H1 (cell line): Measurements from ENCODE around the gene TRIM41. TPM values are rescaled to one million over a fixed set of nuclear protein-coding genes. Genes with fewer than 3 reads are reported as not detected.

Experiments
- CTCF ChIA-PET: fragments of 300-600 bp; sonication (Branson Sonifier 250); formaldehyde crosslinking; loops from one replicate; lab custom pipeline; 2021; ENCODE audit not compliant: partially characterized antibody; lab: Charles Lee
- POLR2A ChIA-PET: fragments of 300-600 bp; sonication (Branson Sonifier 250); formaldehyde crosslinking; loops from one replicate; lab custom pipeline; 2021; ENCODE audit warnings: inconsistent platforms; ENCODE audit not compliant: partially characterized antibody; lab: Charles Lee
- DNase-seq, 2 experiments: peaks; one replicate each; pipeline versions ENCODE4 v3.0.0 to v3.0.0-alpha.2; 2010 to 2022; ENCODE audit warnings: low spot score in 2 of 2, low read depth in 1 of 2, mixed read lengths in 1 of 2
- FAIRE-seq: peaks from 2 replicates; lab custom pipeline; 2011; peaks lifted over from hg19 to GRCh38; lab: Jason Lieb, UNC
- H2AFZ ChIP-seq: 2 replicates; pipeline ENCODE4 v1.8.1; 2012; ENCODE audit warnings: low read length, inconsistent platforms
- H2AK5ac ChIP-seq: 2 replicates; pipeline ENCODE4 v1.6.1; 2013; ENCODE audit warnings: low read depth, low read length
- H2BK120ac ChIP-seq: replicated peaks from 2 replicates; pipeline ENCODE3; 2013; ENCODE audit warnings: low read depth, low read length, inconsistent platforms
- H2BK12ac ChIP-seq: 2 replicates; pipeline ENCODE4 v1.6.1; 2013; ENCODE audit warnings: low read depth, low read length
- H2BK15ac ChIP-seq: 2 replicates; pipeline ENCODE4 v1.6.1; 2013; ENCODE audit warnings: low read length
- H2BK20ac ChIP-seq: 2 replicates; pipeline ENCODE4 v1.6.1; 2013; ENCODE audit warnings: low read length
- H2BK5ac ChIP-seq: 2 replicates; pipeline ENCODE4 v1.6.1; 2013; ENCODE audit warnings: low read depth, low read length
- H3K14ac ChIP-seq: 2 replicates; pipeline ENCODE4 v1.6.1; 2013; ENCODE audit warnings: inconsistent platforms; ENCODE audit not compliant: insufficient read length
- H3K18ac ChIP-seq: 2 replicates; pipeline ENCODE4 v1.6.1; 2013; ENCODE audit warnings: low read length; ENCODE audit errors: extremely low read depth
- H3K23ac ChIP-seq: 2 replicates; pipeline ENCODE4 v1.6.1; 2013; ENCODE audit warnings: inconsistent platforms; ENCODE audit not compliant: insufficient read length
- H3K23me2 ChIP-seq: 2 replicates; pipeline ENCODE4 v1.6.1; 2013; ENCODE audit warnings: low read depth, low read length
- H3K27ac ChIP-seq: 2 replicates; pipeline ENCODE4 v1.6.1; 2011; ENCODE audit warnings: low read depth, low read length, inconsistent platforms
- H3K27me3 ChIP-seq, 4 experiments: replicated peaks in 1 of 4; 1 replicate in 1 of 4; 2 replicates in 3 of 4; pipeline versions ENCODE4 v1.6.1 to v1.8.1; 2011 to 2013; ENCODE audit warnings: low read length in 3 of 4, mild to moderate bottlenecking in 3 of 4, inconsistent platforms in 2 of 4, mixed read lengths in 2 of 4, moderate library complexity in 1 of 4; ENCODE audit not compliant: control insufficient read depth in 3 of 4, insufficient read depth in 3 of 4; ENCODE audit errors: extremely low read depth in 1 of 4
- H3K36me3 ChIP-seq, 4 experiments: 2 replicates each; pipeline versions ENCODE4 v1.6.1 to v1.8.1; 2011 to 2013; ENCODE audit warnings: mild to moderate bottlenecking in 4 of 4, low read length in 3 of 4, moderate library complexity in 2 of 4, control low read depth in 1 of 4, inconsistent platforms in 1 of 4; ENCODE audit not compliant: insufficient read depth in 4 of 4, control insufficient read depth in 2 of 4
- H3K4ac ChIP-seq: replicated peaks from 2 replicates; pipeline ENCODE3; 2013; ENCODE audit warnings: low read length, low read depth, mixed read lengths, inconsistent platforms; ENCODE audit not compliant: insufficient read length
- H3K4me1 ChIP-seq, 4 experiments: replicated peaks in 1 of 4; 1 replicate in 1 of 4; 2 replicates in 3 of 4; pipeline versions ENCODE4 v1.6.1 to v1.8.1; 2011 to 2013; ENCODE audit warnings: low read length in 3 of 4, inconsistent platforms in 2 of 4, mixed read lengths in 1 of 4; ENCODE audit not compliant: insufficient read depth in 4 of 4, control insufficient read depth in 3 of 4
- H3K4me2 ChIP-seq, 2 experiments: 2 replicates each; pipeline versions ENCODE4 v1.6.1 to v1.8.1; 2011 to 2013; ENCODE audit warnings: low read depth in 2 of 2, low read length in 2 of 2, control low read depth in 1 of 2, inconsistent platforms in 1 of 2, mild to moderate bottlenecking in 1 of 2; ENCODE audit not compliant: insufficient read depth in 1 of 2
- H3K4me3 ChIP-seq, 4 experiments: fragments of 200-600, 300-600 bp in 1 of 4; sonication (generic), shearing (Covaris generic), sonication (Bioruptor Twin) in 1 of 4; 2 replicates each; pipeline versions ENCODE4 v1.5.1 to v1.8.1; 2011 to 2016; ENCODE audit warnings: low read length in 4 of 4, low read depth in 3 of 4, control low read depth in 2 of 4, inconsistent platforms in 2 of 4, mild to moderate bottlenecking in 2 of 4, mixed read lengths in 1 of 4, moderate library complexity in 1 of 4; ENCODE audit not compliant: insufficient read depth in 2 of 4; ENCODE audit errors: extremely low read depth in 1 of 4
- H3K56ac ChIP-seq: replicated peaks from 2 replicates; pipeline ENCODE3; 2013; ENCODE audit warnings: low read depth, mild to moderate bottlenecking, mixed read lengths, low read length, inconsistent platforms; ENCODE audit not compliant: insufficient read length
- H3K79me1 ChIP-seq: 2 replicates; pipeline ENCODE4 v1.6.1; 2013; ENCODE audit warnings: low read depth, low read length, control low read depth
- H3K79me2 ChIP-seq, 2 experiments: 2 replicates each; pipeline versions ENCODE4 v1.6.1 to v1.8.1; 2012 to 2013; ENCODE audit warnings: low read length in 2 of 2, mild to moderate bottlenecking in 2 of 2, inconsistent platforms in 1 of 2; ENCODE audit not compliant: insufficient read depth in 2 of 2, control insufficient read depth in 1 of 2
- H3K9ac ChIP-seq, 4 experiments: replicated peaks in 1 of 4; 1 replicate in 1 of 4; 2 replicates in 3 of 4; pipeline versions ENCODE4 v1.6.1 to v1.8.1; 2011 to 2013; ENCODE audit warnings: low read depth in 3 of 4, low read length in 3 of 4, control low read depth in 2 of 4, mild to moderate bottlenecking in 2 of 4, moderate library complexity in 2 of 4, inconsistent platforms in 1 of 4; ENCODE audit errors: extremely low read depth in 1 of 4
- H3K9me3 ChIP-seq, 2 experiments: 2 replicates each; pipeline versions ENCODE4 v1.6.1 to v1.8.1; 2012 to 2013; ENCODE audit warnings: mild to moderate bottlenecking in 2 of 2, moderate library complexity in 2 of 2, control low read depth in 1 of 2, inconsistent platforms in 1 of 2, low read depth in 1 of 2, low read length in 1 of 2, mixed read lengths in 1 of 2; ENCODE audit not compliant: insufficient read depth in 2 of 2
- H4K20me1 ChIP-seq, 2 experiments: replicated peaks in 1 of 2; 2 replicates each; pipeline versions ENCODE3 to v1.8.1; 2011 to 2013; ENCODE audit warnings: inconsistent platforms in 2 of 2, low read length in 2 of 2, mild to moderate bottlenecking in 1 of 2; ENCODE audit not compliant: insufficient read depth in 2 of 2, control insufficient read depth in 1 of 2
- H4K5ac ChIP-seq: 2 replicates; pipeline ENCODE4 v1.6.1; 2013; ENCODE audit warnings: low read length, low read depth, mixed read lengths, inconsistent platforms; ENCODE audit not compliant: insufficient read length
- H4K8ac ChIP-seq: 2 replicates; pipeline ENCODE4 v1.8.0; 2013; ENCODE audit warnings: mild to moderate bottlenecking, moderate library complexity, low read length, inconsistent platforms; ENCODE audit not compliant: insufficient read depth; ENCODE audit errors: extremely low read depth
- H4K91ac ChIP-seq: replicated peaks from 2 replicates; pipeline ENCODE3; 2013; ENCODE audit warnings: low read length, mixed read lengths, inconsistent platforms; ENCODE audit not compliant: insufficient read length
- BACH1 ChIP-seq: IDR thresholded peaks from 2 replicates; pipeline ENCODE4 v1.6.1; 2012; ENCODE audit warnings: low read length, improper control_type of control experiment
- CTBP2 ChIP-seq: IDR thresholded peaks from 2 replicates; pipeline ENCODE4 v1.7.0; 2011; ENCODE audit warnings: borderline replicate concordance, mild to moderate bottlenecking, moderate library complexity, mixed read lengths, low read length; ENCODE audit not compliant: insufficient read depth, insufficient read length
- FOSL1 ChIP-seq: IDR thresholded peaks from 2 replicates; pipeline ENCODE4 v1.6.1; 2011; ENCODE audit warnings: mild to moderate bottlenecking, low read depth, low read length, moderate library complexity; ENCODE audit not compliant: insufficient read depth
- GTF2F1 ChIP-seq: IDR thresholded peaks from 2 replicates; pipeline ENCODE4 v1.6.1; 2012; ENCODE audit warnings: low read depth, low read length, improper control_type of control experiment, borderline replicate concordance
- POLR2A ChIP-seq, 2 experiments: IDR thresholded peaks; 1 replicate in 1 of 2; 2 replicates in 1 of 2; pipeline ENCODE4 v1.6.1; 2011; ENCODE audit warnings: low read depth in 2 of 2, low read length in 2 of 2, mild to moderate bottlenecking in 2 of 2; ENCODE audit errors: control extremely low read depth in 1 of 2
- RBBP5 ChIP-seq: IDR thresholded peaks from 2 replicates; pipeline ENCODE4 v1.7.1; 2012; ENCODE audit warnings: low read depth, mild to moderate bottlenecking, inconsistent platforms, low read length, moderate library complexity, borderline replicate concordance
- RNF2 ChIP-seq: fragments of 200-900, 300-1000 bp; sonication (generic); IDR thresholded peaks from 2 replicates; pipeline ENCODE4 v1.7.1; 2016; ENCODE audit warnings: borderline replicate concordance, low read depth, mild to moderate bottlenecking, antibody characterized with exemption, low read length; ENCODE audit not compliant: poor library complexity, severe bottlenecking; ENCODE audit errors: missing control alignments
- SRF ChIP-seq: IDR thresholded peaks from 2 replicates; pipeline ENCODE4 v1.6.1; 2011; ENCODE audit warnings: mild to moderate bottlenecking, low read depth, low read length, moderate library complexity
- TAF1 ChIP-seq: IDR thresholded peaks from 2 replicates; pipeline ENCODE4 v1.6.1; 2011; ENCODE audit warnings: mild to moderate bottlenecking, low read depth, low read length
- WGBS, 2 experiments: shearing (Covaris generic) in 1 of 2; methylation state at CpG; one replicate each; pipeline versions ENCODE4 v1.1.6 to v1.1.7; 2013 to 2015; ENCODE audit warnings: low lambda C conversion rate in 2 of 2, mixed read lengths in 2 of 2, inconsistent platforms in 1 of 2, low coverage in 1 of 2, missing lambda C conversion rate in 1 of 2; ENCODE audit not compliant: insufficient replicate concordance in 2 of 2, insufficient coverage in 1 of 2, insufficient read length in 1 of 2; ENCODE audit errors: extremely low coverage in 1 of 2, missing lambda C conversion rate in 1 of 2; 5-methylcytosine and 5-hydroxymethylcytosine counted together
- polyA plus RNA-seq, 7 experiments: library from polyadenylated mRNA; depleted of rRNA in 3 of 7; stranded (reverse) in 5 of 7; unstranded in 2 of 7; fragments of >200 nt in 5 of 7; fragments of 200-250 nt in 2 of 7; gene quantifications; 1 replicate in 5 of 7; 2 replicates in 1 of 7; 4 replicates in 1 of 7; pipeline versions ENCODE4 v1.2.1 to v1.2.3, GENCODE V29; 2011 to 2013; ENCODE audit warnings: missing spikeins in 2 of 7, mixed read lengths in 2 of 7
- total RNA-seq: library from RNA; stranded (reverse); fragmentation: NEBNext Ultra II Directional; extraction: Animal tissue kit (Norgen Biotek cat#: 25700); gene quantifications from 2 replicates; pipeline ENCODE4 v1.2.1, GENCODE V29; 2021

The TRIM41 gene
- total and polyA plus RNA-seq, 2 of the 8 experiments (the other 6 are each of a cell fraction or from before 2014, with no cell fraction given): 12.9 to 21.6 TPM

DNA sequence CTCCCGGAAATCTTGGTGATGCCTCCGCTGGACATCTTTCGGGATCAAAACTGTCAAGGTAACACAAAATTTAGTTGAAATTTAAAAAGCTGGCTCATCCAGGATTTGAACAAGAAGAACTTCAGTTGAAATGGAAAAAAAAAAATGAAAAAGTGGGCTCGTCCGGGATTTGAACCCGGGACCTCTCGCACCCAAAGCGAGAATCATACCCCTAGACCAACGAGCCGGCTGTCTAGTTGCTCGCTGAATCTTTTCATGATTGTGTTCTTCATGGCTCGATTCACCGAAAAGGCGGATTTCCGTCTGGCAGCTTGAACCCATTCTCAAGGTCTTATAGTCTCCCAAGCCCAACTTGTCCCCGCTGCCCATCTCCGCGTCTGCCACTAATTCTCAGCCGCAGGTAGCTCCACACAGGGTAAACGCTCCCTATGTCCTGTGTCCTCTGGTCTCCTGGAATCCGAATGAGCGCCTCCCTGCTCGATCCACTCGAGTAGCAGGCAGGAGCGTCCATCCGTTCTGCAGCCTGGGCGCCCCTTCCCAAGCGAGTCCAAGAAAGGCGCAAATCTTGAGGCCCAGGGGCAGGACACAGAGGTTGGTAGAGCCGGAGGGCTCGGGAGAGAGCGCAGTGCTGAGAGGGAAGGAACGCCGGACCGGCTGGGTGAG is 34.2 kb upstream of the TRIM41 start:
- Histone ChIP-seq H3K4ac (no peak overlapping the region), H2BK20ac (no peak overlapping the region), H3K23me2 (peaks cover 36% of the 10 kb centered on the region), H3K56ac (no peak overlapping the region), H4K5ac (no peak overlapping the region), H2AFZ (no peak overlapping the region), H3K79me1 (no peaks in the 10 kb centered on the region), H3K23ac (no peak overlapping the region), H4K8ac (0 out of 2 replicates have a peak overlapping the region, but pooled peaks have one; percentile 81), H3K4me1 (peaks cover 0 to 11% (median 2%) of the 10 kb centered on the region in 4 experiments; a peak in 4 of 7 replicates), H2BK5ac (no peak overlapping the region), H3K14ac (no peak overlapping the region), H4K91ac (no peak overlapping the region), H3K79me2 (no peaks in the 10 kb centered on the region), H2AK5ac (no peak overlapping the region), H3K18ac (no peak overlapping the region; the same call in 1 of the 2 replicates), H2BK12ac (no peak overlapping the region), H3K9ac (peak overlapping the region in 3 of 4 experiments; percentile 38 to 47 (median 45); a peak in 4 of 7 replicates), H3K27ac (peak overlapping the region; percentile 55; the same call in 1 of the 2 replicates), H3K27me3 (peaks cover 15 to 26% (median 23%) of the 10 kb centered on the region in 4 experiments; a peak in 6 of 7 replicates), H3K36me3 (no peaks in the 10 kb centered on the region), H3K9me3 (no peaks in the 10 kb centered on the region; a peak in 1 of 4 replicates), H3K4me2 (peak overlapping the region; percentile 94 to 96), H2BK15ac (no peak overlapping the region), H4K20me1 (peaks cover 2 to 4% of the 10 kb centered on the region in 2 experiments), H2BK120ac (no peak overlapping the region), H3K4me3 (peak overlapping the region; percentile 62 to 90 (median 78))
- ChIA-PET POLR2A (interaction anchor here (1.0 to 11.9 kb wide), 10 partner anchors 10 to 92 kb away, joined by 3 to 90 read pairs (median 4); partner anchors contain the start of genes RACK1, TRIM41 and TRIM7), CTCF (interaction anchor here (0.5 to 12.3 kb wide), 7 partner anchors 10 to 1059 kb away, joined by 3 to 197 read pairs (median 3); partner anchors contain the start of gene TRIM7)
- FAIRE-seq: no peak
- WGBS, 2 experiments: 2% methylated on average over 34 of the region's 35 CpGs; no CpG with 5 or more reads in 1 of the 2 experiments
- DNase-seq: peak in 1 of 2 experiments; percentile 96
- TF ChIP-seq SRF (no peak), RNF2 (no peak), RBBP5 (no peak), GTF2F1 (no peak), CTBP2 (no peak), FOSL1 (no peak), POLR2A (IDR thresholded peaks at IDR 0.05; ENCODE audit: control extremely low read depth in 1 of 2, low read depth in 2 of 2, low read length in 2 of 2) (no peak), BACH1 (no peak), TAF1 (no peak)
